HepG2 (cell line): ENCODE results near the gene UTS2R. TPM values are rescaled to one million over a fixed set of nuclear protein-coding genes. Genes with fewer than 3 reads are reported as not detected.

Experiments
- AKAP8 ChIP-seq: sonication (generic); formaldehyde crosslinking; IDR thresholded peaks from 2 replicates; pipeline ENCODE4 v1.5.1; 2020; ENCODE audit warnings: mild to moderate bottlenecking, missing genetic modification reagents
- ATF1 ChIP-seq: IDR thresholded peaks from 2 replicates; pipeline ENCODE4 v1.6.1; 2016; ENCODE audit warnings: mild to moderate bottlenecking, control low read depth
- BCL3 ChIP-seq: sonication (generic); formaldehyde crosslinking; IDR thresholded peaks from 2 replicates; pipeline ENCODE4 v1.5.1; 2020; ENCODE audit warnings: mild to moderate bottlenecking, missing genetic modification reagents, moderate library complexity
- ELF1 ChIP-seq: sonication (generic); formaldehyde crosslinking; IDR thresholded peaks from 2 replicates; pipeline ENCODE4 v1.4.0; 2020; ENCODE audit warnings: missing genetic modification reagents
- HOXA7 ChIP-seq: sonication (generic); formaldehyde crosslinking; IDR thresholded peaks from 2 replicates; pipeline ENCODE4 v1.8.1; 2022; ENCODE audit warnings: mild to moderate bottlenecking, missing genetic modification reagents, moderate library complexity
- MAZ ChIP-seq, 2 experiments: sonication (generic) in 1 of 2; formaldehyde crosslinking in 1 of 2; IDR thresholded peaks; 2 replicates each; pipeline versions ENCODE4 v1.5.0 to v1.6.1; 2012 to 2020; ENCODE audit warnings: low read depth in 2 of 2, mild to moderate bottlenecking in 2 of 2, borderline replicate concordance in 1 of 2, improper control_type of control experiment in 1 of 2, low read length in 1 of 2, missing genetic modification reagents in 1 of 2, moderate library complexity in 1 of 2
- MXD4 ChIP-seq: IDR thresholded peaks from 2 replicates; pipeline ENCODE4 v1.6.1; 2016; ENCODE audit warnings: mild to moderate bottlenecking, missing biosample characterization, missing genetic modification reagents
- PBX3 ChIP-seq: sonication (generic); formaldehyde crosslinking; IDR thresholded peaks from 2 replicates; pipeline ENCODE4 v1.8.1; 2023; ENCODE audit warnings: missing genetic modification reagents, inconsistent platforms, borderline replicate concordance
- ZBTB7A ChIP-seq: sonication (generic); formaldehyde crosslinking; IDR thresholded peaks from 2 replicates; pipeline ENCODE4 v1.8.0; 2022; ENCODE audit warnings: mild to moderate bottlenecking, missing genetic modification reagents
- ZFP36L1 ChIP-seq: sonication (generic); formaldehyde crosslinking; IDR thresholded peaks from 2 replicates; pipeline ENCODE4 v1.8.0; 2022; ENCODE audit warnings: mild to moderate bottlenecking, missing genetic modification reagents, moderate library complexity
- ZNF276 ChIP-seq: sonication (generic); formaldehyde crosslinking; IDR thresholded peaks from 2 replicates; pipeline ENCODE4 v1.4.0; 2020; ENCODE audit warnings: mild to moderate bottlenecking, low read depth, missing genetic modification reagents
- ZNF687 ChIP-seq: sonication (generic); formaldehyde crosslinking; IDR thresholded peaks from 2 replicates; pipeline ENCODE4 v1.5.1; 2020; ENCODE audit warnings: mild to moderate bottlenecking, missing genetic modification reagents, moderate library complexity
- polyA plus RNA-seq, 8 experiments: library from polyadenylated mRNA; depleted of rRNA in 3 of 8; stranded (reverse) in 7 of 8; unstranded in 1 of 8; fragments of >200 nt; fragmentation: Illumina TruSeq in 4 of 8; extraction: Trizol in 4 of 8; gene quantifications; 2 replicates each; pipeline versions ENCODE4 v1.2.1 to v1.2.3, GENCODE V29; 2011 to 2016; ENCODE audit warnings: low read depth in 4 of 8, missing spikeins in 1 of 8, mixed read lengths in 1 of 8; ENCODE audit not compliant: insufficient read depth in 1 of 8
- total RNA-seq, 5 experiments: library from RNA; depleted of rRNA; stranded (reverse); fragments of >200 nt; fragmentation: Illumina TruSeq; extraction: Trizol; gene quantifications; 2 replicates each; pipeline ENCODE4 v1.2.3, GENCODE V29; 2016; ENCODE audit warnings: low read depth in 1 of 5
- TF ChIP-seq, protein P1 (sequence below): sonication (generic); formaldehyde crosslinking; IDR thresholded peaks from 2 replicates; pipeline ENCODE4 v1.5.0; 2020; ENCODE audit warnings: mild to moderate bottlenecking, missing genetic modification reagents
- TF ChIP-seq, protein P2 (sequence below): sonication (generic); formaldehyde crosslinking; IDR thresholded peaks from 2 replicates; pipeline ENCODE4 v1.8.1; 2023; ENCODE audit warnings: mild to moderate bottlenecking, missing genetic modification reagents
- TF ChIP-seq, protein P3 (sequence below): sonication (generic); formaldehyde crosslinking; IDR thresholded peaks from 2 replicates; pipeline ENCODE4 v1.8.1; 2023; ENCODE audit warnings: mild to moderate bottlenecking, moderate library complexity, missing genetic modification reagents

UTS2R gene
- total and polyA plus RNA-seq, 2 of the 13 experiments (the other 11 are each of a cell fraction or from before 2014, with no cell fraction given) = 0.13 to 0.15 TPM

- TF ChIP-seq ZNF276 (CRISPR knock-in tag) = no peak
- no peak; the same call in 1 of the 2 replicates for TF ChIP-seq ZBTB7A (CRISPR knock-in tag)
- 0 out of 2 replicates have a peak, but pooled peaks have one; percentile 16 for TF ChIP-seq BCL3 (CRISPR knock-in tag)
- no peak for TF ChIP-seq ELF1 (CRISPR knock-in tag)
- no peak for TF ChIP-seq AKAP8 (CRISPR knock-in tag)
- TF ChIP-seq MXD4 (CRISPR knock-in tag) = peak; percentile 72; the same call in 1 of the 2 replicates
- no peak for TF ChIP-seq HOXA7
- TF ChIP-seq, protein P1, sequence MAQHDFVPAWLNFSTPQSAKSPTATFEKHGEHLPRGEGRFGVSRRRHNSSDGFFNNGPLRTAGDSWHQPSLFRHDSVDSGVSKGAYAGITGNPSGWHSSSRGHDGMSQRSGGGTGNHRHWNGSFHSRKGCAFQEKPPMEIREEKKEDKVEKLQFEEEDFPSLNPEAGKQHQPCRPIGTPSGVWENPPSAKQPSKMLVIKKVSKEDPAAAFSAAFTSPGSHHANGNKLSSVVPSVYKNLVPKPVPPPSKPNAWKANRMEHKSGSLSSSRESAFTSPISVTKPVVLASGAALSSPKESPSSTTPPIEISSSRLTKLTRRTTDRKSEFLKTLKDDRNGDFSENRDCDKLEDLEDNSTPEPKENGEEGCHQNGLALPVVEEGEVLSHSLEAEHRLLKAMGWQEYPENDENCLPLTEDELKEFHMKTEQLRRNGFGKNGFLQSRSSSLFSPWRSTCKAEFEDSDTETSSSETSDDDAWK (CRISPR knock-in tag) = no peak
- TF ChIP-seq, protein P2, sequence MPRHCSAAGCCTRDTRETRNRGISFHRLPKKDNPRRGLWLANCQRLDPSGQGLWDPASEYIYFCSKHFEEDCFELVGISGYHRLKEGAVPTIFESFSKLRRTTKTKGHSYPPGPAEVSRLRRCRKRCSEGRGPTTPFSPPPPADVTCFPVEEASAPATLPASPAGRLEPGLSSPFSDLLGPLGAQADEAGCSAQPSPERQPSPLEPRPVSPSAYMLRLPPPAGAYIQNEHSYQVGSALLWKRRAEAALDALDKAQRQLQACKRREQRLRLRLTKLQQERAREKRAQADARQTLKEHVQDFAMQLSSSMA = peak; percentile 90
- TF ChIP-seq ZNF687 (CRISPR knock-in tag) = peak; percentile 95
- TF ChIP-seq, protein P3, sequence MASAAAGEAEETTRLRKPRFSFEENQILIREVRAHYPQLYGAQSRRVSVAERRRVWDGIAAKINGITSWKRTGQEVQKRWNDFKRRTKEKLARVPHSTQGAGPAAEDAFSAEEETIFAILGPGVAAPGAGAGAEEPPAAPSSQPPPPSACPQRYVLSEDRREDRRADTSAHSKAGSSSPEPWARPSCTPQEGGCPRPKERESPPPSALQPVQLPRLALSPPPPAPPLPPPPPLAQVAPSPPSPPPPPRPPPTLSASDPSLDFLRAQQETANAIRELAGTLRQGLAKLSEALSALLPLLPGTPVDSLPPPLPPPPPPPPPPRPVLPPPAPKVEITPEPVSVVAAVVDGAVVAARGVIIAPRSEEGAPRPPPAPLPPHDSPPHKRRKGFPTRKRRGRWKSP (CRISPR knock-in tag) = no peak
- no peak for TF ChIP-seq ZFP36L1 (CRISPR knock-in tag)
- TF ChIP-seq ATF1 (CRISPR knock-in tag) = no peak
- TF ChIP-seq MAZ (IDR thresholded peaks at IDR 0.05; ENCODE audit: borderline replicate concordance, low read depth, low read length) = no peak
- no peak for TF ChIP-seq MAZ (CRISPR knock-in tag; IDR thresholded peaks at IDR 0.05; ENCODE audit: low read depth)
- no peak for TF ChIP-seq PBX3 (CRISPR knock-in tag)
Observed at GRCh38 chr17:82351713-82352488, 19.7 kb upstream of the UTS2R start (continued).
